Heart left ventricle (tissue), 16 donors: ENCODE measurements around the gene RAB40C. TPM values are rescaled to one million over a fixed set of nuclear protein-coding genes. Genes with fewer than 3 reads are reported as not detected.

Experiments
- ATAC-seq, 4 donors: fragments of 200-7000 bp; cut with Tn5 transposase; one replicate each; pipeline ENCODE4 v1.9.1; 2020 to 2022; ENCODE audit warnings: moderate library complexity in 4 of 4, mild to moderate bottlenecking in 3 of 4, moderate number of reproducible peaks in 1 of 4
- DNase-seq, 5 donors: peaks; one replicate each; pipeline ENCODE4 v3.0.0-alpha.2; 2020
- H3K27ac ChIP-seq, 12 donors: fragments of 200-600 bp; sonication (generic) in 4 of 12; one replicate each; pipeline versions ENCODE4 v1.5.0 to v1.8.0; 2016 to 2022; ENCODE audit warnings: mild to moderate bottlenecking in 2 of 12
- H3K27me3 ChIP-seq, 9 donors: fragments of 200-600 bp; sonication (generic) in 2 of 9; one replicate each; pipeline versions ENCODE4 v1.5.1 to v1.8.0; 2016 to 2022; ENCODE audit warnings: mild to moderate bottlenecking in 3 of 9
- H3K36me3 ChIP-seq, 9 donors: fragments of 200-600 bp; sonication (generic) in 2 of 9; one replicate each; pipeline versions ENCODE4 v1.5.0 to v1.8.0; 2018 to 2022; ENCODE audit warnings: mild to moderate bottlenecking in 2 of 9
- H3K4me1 ChIP-seq, 12 donors: fragments of 200-600 bp; sonication (generic) in 4 of 12; one replicate each; pipeline versions ENCODE4 v1.5.0 to v1.8.0; 2016 to 2022; ENCODE audit warnings: mild to moderate bottlenecking in 3 of 12
- H3K4me3 ChIP-seq, 12 donors: fragments of 200-600 bp; sonication (generic) in 4 of 12; one replicate each; pipeline versions ENCODE4 v1.5.0 to v1.8.0; 2017 to 2022; ENCODE audit warnings: mild to moderate bottlenecking in 9 of 12, moderate library complexity in 4 of 12
- H3K9me3 ChIP-seq, 12 donors: fragments of 200-600 bp; sonication (generic) in 4 of 12; one replicate each; pipeline versions ENCODE4 v1.5.0 to v1.8.0; 2016 to 2022; ENCODE audit warnings: mild to moderate bottlenecking in 1 of 12
- CTCF ChIP-seq, 12 donors: fragments of 200-600 bp; sonication (generic) in 4 of 12; IDR thresholded peaks; one replicate each; pipeline versions ENCODE4 v1.5.0 to v1.8.0; 2018 to 2022; ENCODE audit warnings: antibody characterized with exemption in 12 of 12, mild to moderate bottlenecking in 5 of 12
- POLR2A ChIP-seq, 2 donors: fragments of 450-650 bp; IDR thresholded peaks; one replicate each; pipeline ENCODE4 v1.6.1; 2017; ENCODE audit warnings: antibody characterized with exemption in 2 of 2, mild to moderate bottlenecking in 2 of 2, moderate library complexity in 2 of 2
- WGBS, 4 donors: extraction: QIAGEN DNeasy Blood & Tissue Kit in 2 of 4; methylation state at CpG; one replicate each; pipeline versions ENCODE4 v1.1.5 to v1.1.7; 2013 to 2018; 5-methylcytosine and 5-hydroxymethylcytosine counted together
- intact Hi-C, 10 donors: fragments of 100-400 bp; cut with DNase I; formaldehyde crosslinking; loops; one replicate each; pipeline versions ENCODE4 v1.11.1 to v1.14.2; 2022
- microRNA-seq, 4 donors: library from miRNA; unstranded; fragments of <30 nt; microRNA quantifications; one replicate each; pipeline versions ENCODE4 to v1.2.0, GENCODE V29; 2017 to 2020
- polyA plus RNA-seq, 2 donors: library from polyadenylated mRNA; stranded (reverse); fragments of 200-250 nt; gene quantifications; one replicate each; pipeline ENCODE4 v1.2.3, GENCODE V29; 2013
- total RNA-seq, 9 donors: library from RNA; depleted of rRNA in 2 of 9; stranded (reverse); fragments of >200 nt in 2 of 9; fragmentation: NEBNext Ultra II Directional in 3 of 9; extraction: Animal tissue kit (Norgen Biotek cat#: 25700) in 3 of 9; gene quantifications; one replicate each; pipeline versions ENCODE4 v1.1.0 to v1.2.4, GENCODE V29; 2016 to 2023
- donor health status: ischemic (EF 13 %, LVEDD 7.1; RV severe dilation, severe dysfunction).
- donor health status: healthy with polysubstance abuse.
- donor health status: DM: no; HTN: yes; CAD: no.
- donor health status: DM: no; HTN: no; CAD: no.
- donor health status: ischemic (EF 25% LVEDD 6.9; RV normal size, moderate dysfunction).
- donor health status: ischemic (EF 25% LVEDD 5.7; RV mildly dilated, moderate dysfunction).
- donor health status: healthy.
- donor health status: DM: yes; HTN: yes; CAD: no.
- donor health status: ischemic (EF 35%, LVEDD 5.7; RV mildly dilated, moderate dysfunction).
- donor health status: nonischemic (EF 11% LVEDD 7.7; RV severe dilation, severe dysfunction).
- donor health status: DM: yes; HTN: yes; CAD: no.
- donor health status: PGD.
- donor health status: ischemic (EF 29% LVEDD 5.4; RV normal size, mild dysfunction).
- donor health status: nonischemic (EF 23%, LVEDD 6.1; RV moderate dilation, normal function).

Gene RAB40C
- total and polyA plus RNA-seq, 11 donors: 10.2 to 22.0 (median 12.8) TPM

- H3K9me3 ChIP-seq: no peaks in the 10 kb centered on the region
- H3K4me1 ChIP-seq: peaks cover 3 to 54% (median 30%) of the 10 kb centered on the region in 12 donors
- TF ChIP-seq POLR2A (IDR thresholded peaks at IDR 0.05) (no peak), CTCF (IDR thresholded peaks at IDR 0.05) (no peak)
- H3K27ac ChIP-seq: no peak overlapping the region
- no peak for DNase-seq
- H3K36me3 ChIP-seq: peaks cover 0 to 30% (median 24%) of the 10 kb centered on the region in 9 donors
- no peak for ATAC-seq
- WGBS, 4 donors: 61 to 74% (median 67%) methylated on average over 30 to 57 of the region's 57 CpGs
- H3K4me3 ChIP-seq: no peak overlapping the region
- intact Hi-C loops: no loop called here
- H3K27me3 ChIP-seq: no peaks in the 10 kb centered on the region
Observed at GRCh38 chr16:677316-678190, 87.7 kb downstream of the RAB40C start.

- Histone ChIP-seq H3K36me3 (peaks cover 0 to 30% (median 24%) of the 10 kb centered on the region in 9 donors), H3K27me3 (no peaks in the 10 kb centered on the region), H3K27ac (peak overlapping the region in 1 of 12 donors; percentile 96), H3K9me3 (no peaks in the 10 kb centered on the region), H3K4me3 (no peak overlapping the region), H3K4me1 (peaks cover 7 to 62% (median 38%) of the 10 kb centered on the region in 12 donors)
- intact Hi-C loops: no loop called here
- DNase-seq (no peak), ATAC-seq (no peak)
- TF ChIP-seq CTCF (IDR thresholded peaks at IDR 0.05) (no peak), POLR2A (IDR thresholded peaks at IDR 0.05) (no peak)
- 76 to 89% (median 81%) methylated on average over 15 to 21 of the region's 21 CpGs for WGBS, 4 donors
Observed at GRCh38 chr16:678209-678857, 88.5 kb downstream of the RAB40C start.

Small RNAs within 50 kb of the gene (microRNA-seq; reads per million reads assigned to microRNA genes)
- 1.5 to 3.0 (median 2.4) reads per million in 4 donors for gene MIR3176

Other genes starting within 250 kb of the RAB40C start
- 10 to 100 TPM in 6 of 9 donors, 1 to 10 TPM in 3; 6.8 to 32.0 (median 11.6) TPM for gene AXIN1, start 237.3 kb upstream of the RAB40C start, total RNA-seq
- gene AXIN1, start 237.3 kb upstream of the RAB40C start, polyA plus RNA-seq: 10 to 100 TPM; 10.0 to 19.8 TPM
- gene MRPL28, start 219.5 kb upstream of the RAB40C start, total RNA-seq: 100 to 1,000 TPM in 2 of 9 donors, 10 to 100 TPM in 7; 66.3 to 126 (median 77.7) TPM
- 100 to 1,000 TPM; 135 to 157 TPM for gene MRPL28, start 219.5 kb upstream of the RAB40C start, polyA plus RNA-seq
- gene PGAP6, start 208.1 kb upstream of the RAB40C start, total RNA-seq: 10 to 100 TPM; 32.3 to 65.3 (median 44.9) TPM
- gene PGAP6, start 208.1 kb upstream of the RAB40C start, polyA plus RNA-seq: 10 to 100 TPM; 30.1 to 63.8 TPM
- gene NME4, start 192.9 kb upstream of the RAB40C start, total RNA-seq: 10 to 100 TPM; 53.9 to 95.3 (median 73.8) TPM
- 100 to 1,000 TPM in 1 of 2 donors, 10 to 100 TPM in 1; 37.5 to 103 TPM for gene NME4, start 192.9 kb upstream of the RAB40C start, polyA plus RNA-seq
- gene DECR2, start 188.2 kb upstream of the RAB40C start, total RNA-seq: 10 to 100 TPM in 6 of 9 donors, 1 to 10 TPM in 3; 6.9 to 20.6 (median 12.2) TPM
- 10 to 100 TPM in 1 of 2 donors, 1 to 10 TPM in 1; 7.1 to 17.1 TPM for gene DECR2, start 188.2 kb upstream of the RAB40C start, polyA plus RNA-seq
- 10 to 100 TPM; 19.9 to 39.9 (median 31.9) TPM for gene RAB11FIP3, start 164.4 kb upstream of the RAB40C start, total RNA-seq
- 10 to 100 TPM; 19.3 to 35.2 TPM for gene RAB11FIP3, start 164.4 kb upstream of the RAB40C start, polyA plus RNA-seq
- 10 to 100 TPM; 12.0 to 35.5 (median 20.0) TPM for gene CAPN15, start 62.4 kb upstream of the RAB40C start, total RNA-seq
- gene CAPN15, start 62.4 kb upstream of the RAB40C start, polyA plus RNA-seq: 10 to 100 TPM; 20.8 to 26.0 TPM
- not detected for gene PRR35, start 29.7 kb upstream of the RAB40C start, total RNA-seq
- gene PRR35, start 29.7 kb upstream of the RAB40C start, polyA plus RNA-seq: not detected
- gene NHLRC4, start 23.1 kb upstream of the RAB40C start, total RNA-seq: under 1 TPM in 8 of 9 donors, not detected in 1; 0.23 to 0.86 (median 0.56) TPM
- under 1 TPM; 0.46 to 0.50 TPM for gene NHLRC4, start 23.1 kb upstream of the RAB40C start, polyA plus RNA-seq
- 10 to 100 TPM; 16.4 to 39.5 (median 22.0) TPM for gene PIGQ, start 20.1 kb upstream of the RAB40C start, total RNA-seq
- 10 to 100 TPM; 21.8 to 35.8 TPM for gene PIGQ, start 20.1 kb upstream of the RAB40C start, polyA plus RNA-seq
- gene WFIKKN1, start 40.9 kb downstream of the RAB40C start, total RNA-seq: 1 to 10 TPM in 1 of 9 donors, under 1 TPM in 8; 0.15 to 1.1 (median 0.25) TPM
- under 1 TPM; 0.30 to 0.51 TPM for gene WFIKKN1, start 40.9 kb downstream of the RAB40C start, polyA plus RNA-seq
- gene METTL26, start 46.2 kb downstream of the RAB40C start, total RNA-seq: 100 to 1,000 TPM in 2 of 9 donors, 10 to 100 TPM in 7; 39.6 to 187 (median 44.7) TPM
- 100 to 1,000 TPM; 101 to 165 TPM for gene METTL26, start 46.2 kb downstream of the RAB40C start, polyA plus RNA-seq
- gene MCRIP2, start 51.8 kb downstream of the RAB40C start, total RNA-seq: 100 to 1,000 TPM in 4 of 9 donors, 10 to 100 TPM in 5; 52.3 to 219 (median 89.5) TPM
- gene MCRIP2, start 51.8 kb downstream of the RAB40C start, polyA plus RNA-seq: 100 to 1,000 TPM in 1 of 2 donors, 10 to 100 TPM in 1; 97.0 to 321 TPM
- gene WDR90, start 59.3 kb downstream of the RAB40C start, total RNA-seq: 10 to 100 TPM in 2 of 9 donors, 1 to 10 TPM in 7; 3.7 to 17.4 (median 8.6) TPM
- 10 to 100 TPM in 1 of 2 donors, 1 to 10 TPM in 1; 5.1 to 10.9 TPM for gene WDR90, start 59.3 kb downstream of the RAB40C start, polyA plus RNA-seq
- 100 to 1,000 TPM in 1 of 9 donors, 10 to 100 TPM in 8; 33.7 to 102 (median 83.5) TPM for gene RHOT2, start 78.1 kb downstream of the RAB40C start, total RNA-seq
- 100 to 1,000 TPM in 1 of 2 donors, 10 to 100 TPM in 1; 77.2 to 143 TPM for gene RHOT2, start 78.1 kb downstream of the RAB40C start, polyA plus RNA-seq
- gene RHBDL1, start 85.6 kb downstream of the RAB40C start, total RNA-seq: 1 to 10 TPM in 7 of 9 donors, under 1 TPM in 2; 0.72 to 2.7 (median 1.8) TPM
- 1 to 10 TPM in 1 of 2 donors, under 1 TPM in 1; 0.19 to 3.6 TPM for gene RHBDL1, start 85.6 kb downstream of the RAB40C start, polyA plus RNA-seq
- 100 to 1,000 TPM in 8 of 9 donors, 10 to 100 TPM in 1; 93.7 to 198 (median 116) TPM for gene STUB1, start 90.3 kb downstream of the RAB40C start, total RNA-seq
- 100 to 1,000 TPM; 107 to 159 TPM for gene STUB1, start 90.3 kb downstream of the RAB40C start, polyA plus RNA-seq
- 100 to 1,000 TPM in 1 of 9 donors, 10 to 100 TPM in 8; 37.5 to 103 (median 44.1) TPM for gene JMJD8, start 94.3 kb downstream of the RAB40C start, total RNA-seq
- gene JMJD8, start 94.3 kb downstream of the RAB40C start, polyA plus RNA-seq: 10 to 100 TPM; 36.2 to 66.6 TPM
- gene WDR24, start 100.3 kb downstream of the RAB40C start, total RNA-seq: 10 to 100 TPM in 4 of 9 donors, 1 to 10 TPM in 5; 7.0 to 16.6 (median 9.2) TPM
- 10 to 100 TPM in 1 of 2 donors, 1 to 10 TPM in 1; 5.6 to 10.5 TPM for gene WDR24, start 100.3 kb downstream of the RAB40C start, polyA plus RNA-seq
- gene FBXL16, start 115.7 kb downstream of the RAB40C start, total RNA-seq: under 1 TPM in 3 of 9 donors, not detected in 6; 0.59 to 1.00 (median 0.60) TPM
- gene FBXL16, start 115.7 kb downstream of the RAB40C start, polyA plus RNA-seq: under 1 TPM; 0.03 to 0.11 TPM
- 10 to 100 TPM; 50.5 to 79.4 (median 60.7) TPM for gene METRN, start 125.1 kb downstream of the RAB40C start, total RNA-seq
- gene METRN, start 125.1 kb downstream of the RAB40C start, polyA plus RNA-seq: 10 to 100 TPM; 31.2 to 69.0 TPM
- 10 to 100 TPM; 30.2 to 48.6 (median 36.0) TPM for gene ANTKMT, start 131.1 kb downstream of the RAB40C start, total RNA-seq
- 10 to 100 TPM; 22.9 to 42.4 TPM for gene ANTKMT, start 131.1 kb downstream of the RAB40C start, polyA plus RNA-seq
- 1 to 10 TPM in 1 of 9 donors, under 1 TPM in 5, not detected in 3; 0.35 to 1.3 (median 0.54) TPM for gene CCDC78, start 136.4 kb downstream of the RAB40C start, total RNA-seq
- 1 to 10 TPM in 1 of 2 donors, under 1 TPM in 1; 0.60 to 1.3 TPM for gene CCDC78, start 136.4 kb downstream of the RAB40C start, polyA plus RNA-seq
- gene HAGHL, start 137.0 kb downstream of the RAB40C start, total RNA-seq: 10 to 100 TPM in 7 of 9 donors, 1 to 10 TPM in 2; 5.0 to 16.4 (median 11.9) TPM
- gene HAGHL, start 137.0 kb downstream of the RAB40C start, polyA plus RNA-seq: 10 to 100 TPM; 11.3 to 44.2 TPM
- 10 to 100 TPM; 21.4 to 33.1 (median 26.8) TPM for gene CIAO3, start 150.9 kb downstream of the RAB40C start, total RNA-seq
- 10 to 100 TPM; 36.0 to 41.5 TPM for gene CIAO3, start 150.9 kb downstream of the RAB40C start, polyA plus RNA-seq
- gene MSLN, start 170.7 kb downstream of the RAB40C start, total RNA-seq: 10 to 100 TPM in 1 of 9 donors, under 1 TPM in 2, not detected in 6; 0.48 to 82.2 (median 0.50) TPM
- gene MSLN, start 170.7 kb downstream of the RAB40C start, polyA plus RNA-seq: not detected
- gene RPUSD1, start 198.3 kb downstream of the RAB40C start, total RNA-seq: 10 to 100 TPM in 4 of 9 donors, 1 to 10 TPM in 5; 7.1 to 19.4 (median 9.9) TPM
- 10 to 100 TPM; 12.5 to 25.7 TPM for gene RPUSD1, start 198.3 kb downstream of the RAB40C start, polyA plus RNA-seq
- gene CHTF18, start 198.6 kb downstream of the RAB40C start, total RNA-seq: 10 to 100 TPM in 2 of 9 donors, 1 to 10 TPM in 6, under 1 TPM in 1; 0.83 to 15.0 (median 4.0) TPM
- gene CHTF18, start 198.6 kb downstream of the RAB40C start, polyA plus RNA-seq: 1 to 10 TPM; 2.6 to 3.9 TPM
- not detected for gene GNG13, start 210.7 kb downstream of the RAB40C start, total RNA-seq
- gene GNG13, start 210.7 kb downstream of the RAB40C start, polyA plus RNA-seq: not detected